Urinary bladder (tissue), 4 donors: ENCODE data around the gene NRXN3. TPM values are rescaled to one million over a fixed set of nuclear protein-coding genes. Genes with fewer than 3 reads are reported as not detected.

Experiments used
- DNase-seq: peaks from one replicate; pipeline ENCODE4 v3.0.0-alpha.2; 2015; ENCODE audit errors: extremely low spot score
- H3K27ac ChIP-seq: one replicate; pipeline ENCODE4 v1.5.1; 2013; ENCODE audit warnings: low read depth, mild to moderate bottlenecking, moderate library complexity
- H3K36me3 ChIP-seq: one replicate; pipeline ENCODE4 v1.6.1; 2013; ENCODE audit warnings: mild to moderate bottlenecking, moderate library complexity; ENCODE audit not compliant: insufficient read depth
- H3K4me1 ChIP-seq: one replicate; pipeline ENCODE4 v1.6.1; 2013; ENCODE audit warnings: mild to moderate bottlenecking, moderate library complexity; ENCODE audit not compliant: insufficient read depth
- H3K4me3 ChIP-seq: one replicate; pipeline ENCODE4 v1.5.1; 2013; ENCODE audit warnings: low read depth, low read length
- WGBS: extraction: QIAGEN DNeasy Blood & Tissue Kit; methylation state at CpG from one replicate; pipeline ENCODE4 v1.1.7; 2013; 5-methylcytosine and 5-hydroxymethylcytosine counted together
- polyA plus RNA-seq: library from polyadenylated mRNA; stranded (reverse); fragments of 200-250 nt; gene quantifications from one replicate; pipeline ENCODE4 v1.2.3, GENCODE V29; 2013
- total RNA-seq: library from RNA; depleted of rRNA; stranded (reverse); fragments of >200 nt; gene quantifications from one replicate; pipeline ENCODE4 v1.2.3, GENCODE V29; 2014
- donor health status: healthy with polysubstance abuse.
- donor health status: healthy.

Gene NRXN3
- total and polyA plus RNA-seq, 2 donors = 3.9 to 6.7 TPM

GRCh38 chr14:79833781-79834180 lies 1663.6 kb downstream of the NRXN3 start:
- Histone ChIP-seq H3K4me1 (no peaks in the 10 kb centered on the region), H3K36me3 (no peaks in the 10 kb centered on the region), H3K4me3 (no peak overlapping the region), H3K27ac (no peak overlapping the region)
- 61% methylated on average over 3 of the region's 3 CpGs for WGBS
- DNase-seq = no peak

GRCh38 chr14:79834868-79835267 lies 1664.7 kb downstream of the NRXN3 start:
- WGBS = 92% methylated on average over 6 of the region's 6 CpGs
- Histone ChIP-seq H3K4me3 (no peak overlapping the region), H3K4me1 (no peaks in the 10 kb centered on the region), H3K27ac (no peak overlapping the region), H3K36me3 (no peaks in the 10 kb centered on the region)
- no peak for DNase-seq

GRCh38 chr14:79836577-79836976 lies 1666.4 kb downstream of the NRXN3 start:
- H3K36me3 ChIP-seq = no peaks in the 10 kb centered on the region
- H3K27ac ChIP-seq = no peak overlapping the region
- DNase-seq = no peak
- H3K4me1 ChIP-seq = no peaks in the 10 kb centered on the region
- H3K4me3 ChIP-seq = no peak overlapping the region
- 73% methylated on average over 1 of the region's 1 CpG for WGBS

GRCh38 chr14:79837699-79838098 lies 1667.5 kb downstream of the NRXN3 start:
- Histone ChIP-seq H3K36me3 (no peaks in the 10 kb centered on the region), H3K4me1 (no peaks in the 10 kb centered on the region), H3K4me3 (no peak overlapping the region), H3K27ac (no peak overlapping the region)
- DNase-seq = no peak
- WGBS = 86% methylated on average over 2 of the region's 2 CpGs

GRCh38 chr14:79840103-79840502 lies 1669.9 kb downstream of the NRXN3 start:
- Histone ChIP-seq H3K4me1 (no peaks in the 10 kb centered on the region), H3K4me3 (no peak overlapping the region), H3K36me3 (no peaks in the 10 kb centered on the region), H3K27ac (no peak overlapping the region)
- no peak for DNase-seq

- DNase-seq = no peak
- H3K4me1 ChIP-seq = no peaks in the 10 kb centered on the region
- no peaks in the 10 kb centered on the region for H3K36me3 ChIP-seq
- H3K27ac ChIP-seq = no peak overlapping the region
- WGBS = 11% methylated on average over 2 of the region's 2 CpGs
- no peak overlapping the region for H3K4me3 ChIP-seq
Measured at GRCh38 chr14:79840831-79841230, 1670.7 kb downstream of the NRXN3 start.

GRCh38 chr14:79841433-79841832 lies 1671.3 kb downstream of the NRXN3 start:
- H3K4me3 ChIP-seq = no peak overlapping the region
- no peaks in the 10 kb centered on the region for H3K4me1 ChIP-seq
- DNase-seq = no peak
- no peak overlapping the region for H3K27ac ChIP-seq
- H3K36me3 ChIP-seq = no peaks in the 10 kb centered on the region
- 39% methylated on average over 3 of the region's 3 CpGs for WGBS

GRCh38 chr14:79842270-79842669 lies 1672.1 kb downstream of the NRXN3 start:
- H3K4me1 ChIP-seq = no peaks in the 10 kb centered on the region
- 49% methylated on average over 3 of the region's 3 CpGs for WGBS
- no peak overlapping the region for H3K27ac ChIP-seq
- no peak overlapping the region for H3K4me3 ChIP-seq
- DNase-seq = no peak
- no peaks in the 10 kb centered on the region for H3K36me3 ChIP-seq

GRCh38 chr14:79852950-79853744 lies 1683.0 kb downstream of the NRXN3 start:
- 76% methylated on average over 8 of the region's 8 CpGs for WGBS
- Histone ChIP-seq H3K27ac (no peak overlapping the region), H3K36me3 (no peaks in the 10 kb centered on the region), H3K4me3 (no peak overlapping the region), H3K4me1 (no peaks in the 10 kb centered on the region)
- DNase-seq = no peak

GRCh38 chr14:79855789-79856188 lies 1685.6 kb downstream of the NRXN3 start:
- H3K4me3 ChIP-seq = no peak overlapping the region
- no peak for DNase-seq
- WGBS = 86% methylated on average over 2 of the region's 2 CpGs
- H3K4me1 ChIP-seq = no peaks in the 10 kb centered on the region
- H3K36me3 ChIP-seq = no peaks in the 10 kb centered on the region
- no peak overlapping the region for H3K27ac ChIP-seq

- Histone ChIP-seq H3K4me3 (no peak overlapping the region), H3K4me1 (no peaks in the 10 kb centered on the region), H3K27ac (no peak overlapping the region), H3K36me3 (no peaks in the 10 kb centered on the region)
- 71% methylated on average over 1 of the region's 1 CpG for WGBS
- DNase-seq = no peak
Measured at GRCh38 chr14:79856381-79856780, 1686.2 kb downstream of the NRXN3 start.

GRCh38 chr14:79861111-79861510 lies 1690.9 kb downstream of the NRXN3 start:
- WGBS = 95% methylated on average over 9 of the region's 9 CpGs
- no peaks in the 10 kb centered on the region for H3K36me3 ChIP-seq

GRCh38 chr14:79862045-79862444 lies 1691.9 kb downstream of the NRXN3 start:
- Histone ChIP-seq H3K4me1 (no peaks in the 10 kb centered on the region), H3K4me3 (no peak overlapping the region), H3K36me3 (no peaks in the 10 kb centered on the region), H3K27ac (no peak overlapping the region)
- DNase-seq = no peak
- 96% methylated on average over 12 of the region's 12 CpGs for WGBS

More at GRCh38 chr14:79861111-79861510, 1690.9 kb downstream of the NRXN3 start:
- DNase-seq = no peak
- H3K4me3 ChIP-seq = no peak overlapping the region
- H3K27ac ChIP-seq = no peak overlapping the region
- no peaks in the 10 kb centered on the region for H3K4me1 ChIP-seq

GRCh38 chr14:79871136-79871535 lies 1701.0 kb downstream of the NRXN3 start:
- Histone ChIP-seq H3K4me1 (no peaks in the 10 kb centered on the region), H3K36me3 (no peaks in the 10 kb centered on the region), H3K4me3 (no peak overlapping the region), H3K27ac (no peak overlapping the region)
- no peak for DNase-seq
- 34% methylated on average over 1 of the region's 1 CpG for WGBS

GRCh38 chr14:79878229-79878628 lies 1708.1 kb downstream of the NRXN3 start:
- H3K4me3 ChIP-seq = no peak overlapping the region

More at GRCh38 chr14:79878229-79878628, 1708.1 kb downstream of the NRXN3 start:
- DNase-seq = no peak
- no peaks in the 10 kb centered on the region for H3K36me3 ChIP-seq
- H3K4me1 ChIP-seq = no peaks in the 10 kb centered on the region
- H3K27ac ChIP-seq = no peak overlapping the region
